ENCODE measurements around the gene NOC2L. TPM values are rescaled to one million over a fixed set of nuclear protein-coding genes. Genes with fewer than 3 reads are reported as not detected.

NOC2L gene
- total RNA-seq, 4 donors from 2014 or later = 17.8 to 45.4 (median 23.5) TPM

DNA sequence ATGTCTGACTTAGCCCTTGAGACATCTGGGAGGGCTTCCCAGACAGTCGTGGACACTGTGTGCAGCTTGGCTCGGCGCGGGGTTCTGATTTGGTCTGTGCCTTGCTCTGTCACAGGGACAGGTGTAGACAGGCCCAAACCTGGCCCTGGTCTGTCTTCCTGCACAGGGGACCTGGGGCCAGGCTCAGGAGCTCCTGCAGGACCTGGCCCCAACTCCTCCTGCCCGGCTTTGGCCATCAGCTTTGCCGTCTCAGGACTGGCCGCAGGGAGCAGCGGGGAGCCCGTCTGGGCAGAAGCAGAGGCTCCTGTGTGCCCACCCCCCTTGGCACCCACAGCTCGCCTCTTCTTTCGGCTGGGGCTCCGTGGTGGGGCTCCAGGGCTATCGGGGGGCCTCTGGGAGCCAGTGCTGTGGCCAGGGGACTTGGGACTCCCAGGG is 21.1 kb upstream of the NOC2L start:
- TF ChIP-seq, protein P1, sequence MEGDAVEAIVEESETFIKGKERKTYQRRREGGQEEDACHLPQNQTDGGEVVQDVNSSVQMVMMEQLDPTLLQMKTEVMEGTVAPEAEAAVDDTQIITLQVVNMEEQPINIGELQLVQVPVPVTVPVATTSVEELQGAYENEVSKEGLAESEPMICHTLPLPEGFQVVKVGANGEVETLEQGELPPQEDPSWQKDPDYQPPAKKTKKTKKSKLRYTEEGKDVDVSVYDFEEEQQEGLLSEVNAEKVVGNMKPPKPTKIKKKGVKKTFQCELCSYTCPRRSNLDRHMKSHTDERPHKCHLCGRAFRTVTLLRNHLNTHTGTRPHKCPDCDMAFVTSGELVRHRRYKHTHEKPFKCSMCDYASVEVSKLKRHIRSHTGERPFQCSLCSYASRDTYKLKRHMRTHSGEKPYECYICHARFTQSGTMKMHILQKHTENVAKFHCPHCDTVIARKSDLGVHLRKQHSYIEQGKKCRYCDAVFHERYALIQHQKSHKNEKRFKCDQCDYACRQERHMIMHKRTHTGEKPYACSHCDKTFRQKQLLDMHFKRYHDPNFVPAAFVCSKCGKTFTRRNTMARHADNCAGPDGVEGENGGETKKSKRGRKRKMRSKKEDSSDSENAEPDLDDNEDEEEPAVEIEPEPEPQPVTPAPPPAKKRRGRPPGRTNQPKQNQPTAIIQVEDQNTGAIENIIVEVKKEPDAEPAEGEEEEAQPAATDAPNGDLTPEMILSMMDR (IDR thresholded peaks at IDR 0.05; ENCODE audit: low read depth) = no peak

- TF ChIP-seq, protein P1 (IDR thresholded peaks at IDR 0.05; ENCODE audit: low read depth) = no peak
Measured at GRCh38 chr1:979744-980072, 20.7 kb upstream of the NOC2L start.

DNA sequence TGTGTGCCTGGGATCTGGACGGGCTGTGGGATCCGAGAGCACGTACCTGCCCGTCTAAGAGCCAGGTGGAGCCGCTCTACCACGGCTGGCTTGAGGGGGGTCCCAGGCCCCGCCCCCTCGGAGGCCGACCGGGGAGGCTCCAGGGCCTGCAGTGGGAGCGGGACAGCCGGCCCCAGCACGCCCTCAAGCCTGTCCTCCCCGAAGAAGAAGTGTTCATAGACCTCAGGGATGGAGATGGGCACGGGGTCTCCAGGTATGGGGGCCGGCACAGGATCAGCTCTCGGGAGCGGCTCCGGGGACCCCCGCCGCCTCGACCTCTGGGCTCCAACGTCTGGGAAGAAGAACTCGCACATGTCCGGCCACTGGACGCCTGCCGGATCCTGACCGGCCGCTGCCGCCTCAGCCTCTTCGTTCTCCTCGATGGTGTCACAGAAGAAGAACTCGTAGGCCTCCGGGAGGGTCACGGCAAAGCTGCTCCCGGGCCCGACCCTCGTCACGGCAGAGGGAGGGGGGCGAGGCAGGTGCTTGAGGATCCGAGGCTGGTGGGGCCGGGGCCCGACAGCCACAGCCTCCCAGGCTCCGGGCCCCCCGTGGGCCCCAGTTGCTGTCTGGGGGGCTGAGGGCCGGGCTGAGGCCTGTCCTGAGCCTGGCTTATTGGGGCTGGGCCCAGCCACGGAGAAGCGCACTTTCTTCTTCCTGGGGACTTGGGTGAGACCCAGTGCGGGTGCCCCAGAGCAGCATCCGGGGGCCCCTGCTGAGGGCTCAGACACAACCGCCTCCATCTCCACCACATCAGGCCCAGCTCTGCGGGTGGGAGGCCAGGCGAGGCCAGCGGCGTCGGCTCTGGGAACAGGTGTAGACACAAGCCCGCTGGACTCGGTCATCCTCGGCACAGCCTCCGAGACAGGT is 20.0 kb upstream of the NOC2L start:
- TF ChIP-seq, protein P1 (IDR thresholded peaks at IDR 0.05; ENCODE audit: low read depth) = no peak

- TF ChIP-seq, protein P1 (IDR thresholded peaks at IDR 0.05; ENCODE audit: low read depth) = no peak
Measured at GRCh38 chr1:978069-978834, 19.2 kb upstream of the NOC2L start.

- TF ChIP-seq, protein P1 (IDR thresholded peaks at IDR 0.05; ENCODE audit: low read depth) = no peak
Measured at GRCh38 chr1:975896-976683, 17.0 kb upstream of the NOC2L start.

- TF ChIP-seq, protein P1 (IDR thresholded peaks at IDR 0.05; ENCODE audit: low read depth) = no peak
Measured at GRCh38 chr1:975365-975764, 16.3 kb upstream of the NOC2L start.
